ENCODE results near the gene USP10.

DNA sequence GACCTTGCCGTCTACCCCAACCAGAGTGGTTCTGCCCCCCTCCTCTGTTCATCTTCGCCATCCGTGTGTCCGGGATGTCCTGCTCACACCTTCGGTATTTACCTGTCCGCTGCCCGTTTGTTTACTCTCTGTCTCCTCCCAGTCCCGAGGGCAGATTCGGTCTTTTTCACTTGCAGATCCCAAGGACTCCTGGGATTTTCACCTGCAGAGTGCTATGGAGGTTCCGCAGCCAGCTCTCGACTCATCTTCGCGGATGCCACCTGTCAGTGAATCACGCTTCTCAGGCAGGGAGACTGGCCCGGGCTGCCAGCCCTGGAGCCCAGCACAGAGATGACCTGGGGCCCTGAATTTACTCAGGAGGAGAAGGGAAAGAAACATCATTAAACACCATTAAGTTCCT, 128.1 kb downstream of the USP10 start:
- no peak for TF ChIP-seq EP300 (IDR thresholded peaks at IDR 0.05)
- no peak for TF ChIP-seq CTCF (IDR thresholded peaks at IDR 0.05)
- TF ChIP-seq POLR2A (IDR thresholded peaks at IDR 0.05) = no peak
- TF ChIP-seq POLR2AphosphoS5 (IDR thresholded peaks at IDR 0.05) = no peak
